Adrenal gland (tissue), 5 donors: ENCODE results near the gene HLTF.

Experiments used
- POLR2A ChIP-seq, 2 donors: fragments of 450-650 bp; IDR thresholded peaks; one replicate each; pipeline ENCODE4 v1.6.1; 2017; ENCODE audit warnings: antibody characterized with exemption in 2 of 2, mild to moderate bottlenecking in 2 of 2, moderate library complexity in 1 of 2
- TF ChIP-seq, protein P1 (sequence below), 6 experiments: fragments of 450-650 bp in 4 of 6; fragments of 200-600 bp in 2 of 6; sonication (generic) in 1 of 6; IDR thresholded peaks; 1 replicate in 5 of 6; 2 replicates in 1 of 6; pipeline versions ENCODE4 v1.5.1 to v1.8.0; 2016 to 2021; ENCODE audit warnings: antibody characterized with exemption in 6 of 6, mild to moderate bottlenecking in 2 of 6, moderate library complexity in 1 of 6
- donor health status: DM: no; HTN: no; CAD: no.

DNA sequence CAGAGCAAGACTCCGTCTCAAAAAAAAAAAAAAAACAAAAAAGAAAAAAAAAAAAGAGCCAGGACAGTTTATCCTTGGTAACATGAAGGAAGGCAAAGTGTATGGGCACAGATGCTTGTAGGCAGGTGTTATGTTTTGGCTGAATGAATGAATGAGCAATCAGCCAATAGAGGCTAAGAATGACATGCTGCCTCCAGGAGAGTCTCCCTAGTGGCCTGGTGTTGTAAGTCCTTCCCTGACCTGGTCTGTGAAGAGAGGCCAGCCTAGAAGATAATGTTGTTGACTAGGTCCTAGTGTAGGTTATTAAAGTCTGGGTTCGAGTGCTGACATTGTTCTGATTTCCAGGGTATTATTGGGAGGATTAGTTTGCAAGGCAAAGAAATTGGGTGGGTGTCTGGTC is 70.1 kb downstream of the HLTF start:
- no peak for TF ChIP-seq POLR2A (IDR thresholded peaks at IDR 0.05)
- TF ChIP-seq, protein P1, sequence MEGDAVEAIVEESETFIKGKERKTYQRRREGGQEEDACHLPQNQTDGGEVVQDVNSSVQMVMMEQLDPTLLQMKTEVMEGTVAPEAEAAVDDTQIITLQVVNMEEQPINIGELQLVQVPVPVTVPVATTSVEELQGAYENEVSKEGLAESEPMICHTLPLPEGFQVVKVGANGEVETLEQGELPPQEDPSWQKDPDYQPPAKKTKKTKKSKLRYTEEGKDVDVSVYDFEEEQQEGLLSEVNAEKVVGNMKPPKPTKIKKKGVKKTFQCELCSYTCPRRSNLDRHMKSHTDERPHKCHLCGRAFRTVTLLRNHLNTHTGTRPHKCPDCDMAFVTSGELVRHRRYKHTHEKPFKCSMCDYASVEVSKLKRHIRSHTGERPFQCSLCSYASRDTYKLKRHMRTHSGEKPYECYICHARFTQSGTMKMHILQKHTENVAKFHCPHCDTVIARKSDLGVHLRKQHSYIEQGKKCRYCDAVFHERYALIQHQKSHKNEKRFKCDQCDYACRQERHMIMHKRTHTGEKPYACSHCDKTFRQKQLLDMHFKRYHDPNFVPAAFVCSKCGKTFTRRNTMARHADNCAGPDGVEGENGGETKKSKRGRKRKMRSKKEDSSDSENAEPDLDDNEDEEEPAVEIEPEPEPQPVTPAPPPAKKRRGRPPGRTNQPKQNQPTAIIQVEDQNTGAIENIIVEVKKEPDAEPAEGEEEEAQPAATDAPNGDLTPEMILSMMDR (IDR thresholded peaks at IDR 0.05) = no peak
